HG03469 (cell line): Measurements from ENCODE around the gene DTD1.

Experiments used
- ATAC-seq: cut with Tn5 transposase; IDR thresholded peaks from one replicate; pipeline ENCODE4 v1.9.1; 2021; ENCODE audit warnings: mild to moderate bottlenecking, moderate library complexity, moderate number of reproducible peaks; ENCODE audit not compliant: unreplicated experiment

Gene DTD1

DNA sequence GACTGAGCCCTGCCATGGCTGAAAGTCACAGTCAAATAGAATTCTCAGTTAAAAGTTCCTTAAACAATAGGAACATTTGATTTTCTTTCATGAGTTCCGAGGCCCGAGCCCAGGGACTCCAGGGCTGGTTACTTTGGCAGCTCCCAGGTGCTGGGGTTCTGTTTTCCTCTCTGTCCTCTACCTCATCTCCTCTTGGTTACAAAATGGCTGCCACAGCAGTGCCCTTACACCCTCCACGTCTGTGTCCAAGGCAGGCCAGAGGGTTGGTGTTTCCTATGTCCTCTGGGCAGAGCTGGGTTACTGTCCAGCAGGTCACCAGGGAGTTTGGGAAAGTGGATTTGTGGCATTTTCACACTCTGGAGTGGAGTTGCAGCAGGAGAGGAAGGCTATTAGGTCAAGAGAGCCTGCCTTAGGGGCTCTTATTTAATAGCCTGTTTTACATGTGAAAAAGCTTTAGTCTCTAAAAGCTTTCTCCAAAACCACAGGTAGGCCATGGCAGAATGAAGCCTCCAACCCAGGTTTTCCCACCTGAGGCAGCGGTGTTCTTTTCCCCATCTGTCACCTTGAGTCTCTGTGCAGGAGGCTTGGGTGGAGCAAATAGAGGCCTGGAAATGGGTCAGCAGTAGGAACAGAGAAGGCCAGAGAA is 111.0 kb downstream of the DTD1 start:
- no peak for ATAC-seq

DNA sequence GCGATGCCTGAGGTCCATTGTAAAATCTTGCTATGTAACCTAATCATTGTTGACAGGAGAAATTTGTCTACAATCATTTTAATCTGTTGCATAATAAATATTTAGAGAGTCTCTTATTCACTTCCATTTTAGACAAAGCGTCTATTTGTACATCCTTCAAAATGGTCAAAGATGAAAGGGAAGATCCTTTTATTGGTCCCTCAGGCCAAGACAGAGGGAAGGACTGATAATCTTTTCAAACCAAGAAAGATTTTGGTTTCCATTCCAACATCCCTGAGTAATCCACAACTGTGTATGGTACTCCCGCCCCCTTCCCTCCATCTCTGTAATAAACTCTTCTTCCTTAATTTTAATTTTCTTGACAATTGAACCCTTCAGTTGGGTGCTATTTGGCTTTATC is 114.1 kb downstream of the DTD1 start:
- ATAC-seq: no peak

DNA sequence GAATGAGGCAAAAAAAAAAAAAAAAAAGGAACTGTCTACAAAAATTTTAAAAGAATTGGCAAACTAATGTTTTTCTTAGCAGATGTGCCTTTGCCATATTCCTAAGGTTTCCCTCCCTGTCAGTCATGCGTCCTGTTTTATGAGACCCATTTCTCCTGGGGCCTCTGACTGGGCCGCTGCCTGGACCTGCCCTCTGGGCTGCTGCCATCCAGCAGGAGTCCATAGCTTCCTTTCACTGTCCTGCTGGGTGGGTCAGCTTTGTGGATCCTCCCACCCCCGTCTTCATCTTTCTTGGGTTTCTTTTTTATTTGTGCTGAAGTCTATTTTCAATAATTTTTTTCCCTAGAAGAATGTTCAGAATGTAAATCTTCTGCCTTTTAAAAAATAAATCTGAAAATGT is 114.9 kb downstream of the DTD1 start:
- ATAC-seq: no peak

DNA sequence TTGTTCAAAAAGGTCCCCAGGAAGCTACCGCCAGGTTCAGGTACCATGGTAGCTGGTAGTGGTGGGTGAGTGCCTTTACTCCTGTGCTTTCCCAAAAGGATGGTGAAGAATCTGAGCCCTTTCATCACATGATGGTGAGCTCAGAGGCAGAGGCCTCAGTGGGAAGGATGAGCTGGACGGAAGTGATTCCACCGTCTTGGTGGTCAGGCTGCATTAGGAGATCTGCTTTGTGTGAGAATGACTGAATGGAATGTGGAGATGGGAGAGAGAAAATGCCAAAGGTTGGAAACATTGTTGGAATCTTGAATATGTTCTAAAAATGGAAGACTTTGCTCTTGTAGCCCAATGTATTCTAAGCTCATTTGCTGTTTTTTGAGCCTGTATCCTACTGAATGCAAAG is 117.6 kb downstream of the DTD1 start:
- ATAC-seq: no peak

DNA sequence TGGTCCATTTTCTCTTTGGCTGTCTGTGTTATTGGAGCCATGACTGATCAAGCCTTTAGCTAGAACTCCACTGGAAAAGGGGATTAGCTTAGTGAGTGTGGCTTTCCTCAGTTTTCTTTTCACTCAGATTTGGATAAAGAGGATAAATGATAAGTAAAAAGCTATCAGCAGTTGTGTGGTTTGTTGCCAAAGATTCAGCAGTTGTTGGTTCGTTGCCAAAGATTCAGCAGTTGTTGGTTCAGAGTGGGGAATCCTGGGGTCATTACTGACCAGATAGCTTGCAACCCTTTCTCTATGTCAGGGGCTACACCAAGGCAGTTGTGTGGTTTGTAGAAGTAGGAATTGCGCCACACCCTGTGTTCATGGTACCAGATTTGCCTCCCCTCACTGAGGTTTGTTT is 118.1 kb downstream of the DTD1 start:
- ATAC-seq: no peak

DNA sequence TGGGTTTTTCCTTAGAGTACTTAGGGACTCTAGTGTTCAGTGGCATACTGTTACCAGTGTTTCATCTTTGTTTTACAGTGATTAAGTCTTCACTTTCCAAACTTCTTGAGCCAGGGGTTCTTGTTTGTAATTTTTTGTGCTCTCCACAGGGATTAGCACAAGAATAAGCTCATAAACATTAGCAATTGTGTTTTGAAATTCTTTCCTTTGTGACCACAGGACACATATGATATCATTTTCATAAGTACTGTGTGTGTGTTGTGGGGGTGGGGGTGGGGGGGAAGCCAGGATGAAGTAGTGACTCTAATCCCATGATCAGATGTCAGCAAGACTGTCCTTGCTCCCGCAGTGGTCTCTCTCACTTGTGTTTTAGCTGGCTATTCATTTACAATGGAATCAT is 124.3 kb downstream of the DTD1 start:
- no peak for ATAC-seq

DNA sequence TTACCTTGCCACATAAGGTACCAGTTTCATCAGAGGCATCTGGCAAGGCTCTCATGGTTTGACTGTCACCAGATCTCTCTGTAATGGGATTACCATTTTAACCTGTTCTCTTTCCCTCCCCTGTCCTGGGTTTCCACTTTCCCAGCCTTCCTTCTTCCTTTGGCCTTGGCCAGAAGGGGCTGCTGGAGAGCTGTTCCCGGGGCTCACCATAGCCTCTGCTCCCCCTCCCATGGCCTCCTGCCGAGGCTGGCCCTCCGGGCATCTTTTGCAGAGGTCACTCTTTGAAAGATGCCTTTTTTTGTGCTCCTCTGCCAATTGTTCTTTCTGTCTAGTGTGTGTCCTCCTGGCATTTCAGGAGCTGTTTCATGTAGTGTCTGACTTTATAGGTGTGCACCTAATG is 125.0 kb downstream of the DTD1 start:
- ATAC-seq: no peak

DNA sequence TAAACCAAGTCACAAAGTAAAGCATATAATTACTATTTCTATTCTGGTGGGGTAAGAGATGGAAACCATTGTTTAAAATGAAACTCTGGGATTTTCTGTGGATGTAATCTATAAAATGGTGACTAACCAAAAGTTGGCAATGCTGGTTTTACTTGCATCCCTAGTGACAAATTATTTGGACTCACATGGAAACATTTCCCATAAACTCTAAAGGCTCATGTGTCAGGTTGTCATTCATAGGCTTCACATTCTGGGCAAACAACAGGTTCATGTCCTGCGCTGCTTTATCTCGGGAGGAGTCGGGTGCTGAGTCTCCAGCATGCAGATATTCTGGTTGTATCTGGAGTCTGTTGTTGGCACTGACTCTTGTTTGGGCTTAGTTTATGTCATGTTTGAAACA is 127.7 kb downstream of the DTD1 start:
- no peak for ATAC-seq

DNA sequence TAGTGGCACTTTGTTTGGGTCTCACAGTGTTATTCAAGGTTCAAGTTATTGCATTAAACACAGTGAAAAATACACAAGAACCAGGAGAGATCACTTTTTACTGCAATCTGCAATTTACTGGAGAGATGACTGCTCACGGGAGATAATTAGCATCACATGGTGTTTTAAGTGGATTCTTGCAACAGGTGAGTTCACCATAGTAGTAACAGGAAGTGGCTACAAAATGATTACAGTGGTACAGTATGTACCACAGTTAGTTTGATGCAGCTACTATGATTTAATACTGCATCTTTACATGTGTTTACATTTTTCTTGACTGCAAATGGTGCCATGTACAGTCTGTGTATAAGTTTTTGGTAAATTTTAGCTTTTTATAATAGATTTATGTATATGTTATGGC is 129.2 kb downstream of the DTD1 start:
- ATAC-seq: no peak

DNA sequence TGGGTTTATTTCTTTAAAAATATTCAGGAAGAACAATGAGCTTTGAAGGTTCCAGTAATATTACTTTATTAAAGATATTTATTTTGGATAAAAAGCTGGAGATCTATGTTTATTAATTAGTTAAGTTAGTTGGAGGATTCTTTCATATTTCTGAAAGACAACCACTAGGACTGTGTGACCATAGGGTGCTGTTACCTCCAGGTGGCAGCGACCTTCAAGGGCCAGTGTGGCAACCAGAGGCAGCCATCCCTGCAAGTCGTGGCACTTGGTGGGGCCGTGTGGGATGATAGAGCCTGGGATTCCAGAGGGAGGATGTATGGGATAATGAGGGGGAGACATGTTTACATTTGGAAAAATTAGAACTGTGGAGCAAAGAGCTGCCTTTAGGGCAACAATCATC is 130.3 kb downstream of the DTD1 start:
- no peak for ATAC-seq

DNA sequence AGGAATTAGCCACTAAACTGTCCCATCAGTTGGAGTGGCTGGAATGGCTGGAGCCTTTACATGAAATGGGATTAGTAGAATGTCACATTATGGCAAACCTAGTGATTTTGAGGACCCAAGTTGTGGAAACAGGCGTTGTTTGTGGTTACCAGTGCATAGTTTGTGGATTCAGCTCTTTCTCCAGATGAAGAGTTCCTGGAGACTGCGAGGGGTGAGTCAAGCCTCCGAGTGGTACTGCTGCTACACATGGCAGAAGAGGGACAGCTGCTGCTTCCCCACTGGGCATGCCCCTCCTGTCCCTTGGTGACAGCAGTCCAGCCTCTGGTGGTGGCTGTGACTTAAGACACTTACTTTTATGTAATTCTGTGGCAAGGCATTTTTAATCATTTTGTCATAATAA is 131.6 kb downstream of the DTD1 start:
- no peak for ATAC-seq

DNA sequence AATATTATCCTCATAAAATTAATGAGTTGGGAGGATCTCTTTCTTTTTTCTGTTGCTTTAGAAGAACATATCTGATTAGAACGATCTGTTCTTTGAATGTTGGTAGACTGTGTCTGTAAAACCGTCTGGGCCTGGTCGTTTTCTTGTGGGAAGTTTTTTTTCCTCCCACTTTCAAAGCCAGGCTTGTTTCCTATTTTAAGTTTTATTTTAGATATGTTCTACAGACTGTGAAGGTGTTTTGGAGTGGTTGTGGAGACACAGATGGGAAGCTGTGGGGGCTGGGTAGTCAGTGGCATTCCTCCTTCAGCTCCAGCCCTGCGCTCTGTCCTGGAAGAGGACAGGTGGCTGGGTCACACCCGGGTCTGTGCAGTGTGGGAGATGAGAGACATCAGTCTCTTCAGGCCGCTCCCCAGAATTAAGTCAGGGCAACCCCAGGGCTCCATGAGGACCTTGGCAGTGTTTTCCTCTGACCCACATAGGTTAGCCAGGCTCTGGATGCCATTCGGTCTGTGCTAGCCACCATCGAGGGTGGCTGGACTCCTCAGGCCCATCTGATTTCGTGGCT is 133.8 kb downstream of the DTD1 start:
- no peak for ATAC-seq

DNA sequence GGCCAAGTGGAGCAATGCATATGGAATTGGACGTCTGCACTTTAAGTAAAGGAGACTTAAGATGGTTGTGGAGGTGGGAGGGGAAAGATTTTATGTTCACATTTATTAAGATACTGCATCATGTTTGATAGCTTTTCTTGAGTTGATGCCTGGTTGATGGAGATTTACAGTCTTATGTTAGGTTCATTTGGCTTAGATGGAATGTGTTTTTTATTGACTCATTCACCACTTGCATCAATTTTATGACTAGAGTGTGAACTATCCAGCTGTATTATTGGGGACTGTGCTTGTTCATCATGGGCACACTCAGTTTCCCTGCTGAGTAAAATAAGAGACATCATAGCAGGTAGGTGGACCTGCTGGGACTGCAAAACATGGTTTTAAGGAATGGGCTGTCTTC is 134.5 kb downstream of the DTD1 start:
- no peak for ATAC-seq

DNA sequence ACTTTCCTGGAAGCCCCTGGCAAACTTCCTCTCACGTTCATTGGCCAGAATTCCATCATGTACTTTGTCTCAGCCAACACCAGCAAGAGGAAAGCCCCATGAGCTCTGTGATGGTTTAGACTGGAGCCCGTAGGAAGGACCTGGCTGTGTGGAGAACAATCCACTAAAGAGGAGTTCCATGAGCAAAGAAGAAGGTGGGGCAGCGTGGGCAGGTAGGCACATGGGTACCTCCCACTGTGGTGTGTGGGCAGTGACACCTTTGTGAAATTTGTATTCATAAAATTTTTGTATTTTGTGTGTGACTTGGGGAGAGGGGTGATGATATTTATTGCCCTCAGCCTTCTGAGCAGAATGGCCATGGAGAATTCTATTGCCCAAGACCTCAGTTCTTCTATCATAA is 136.2 kb downstream of the DTD1 start:
- ATAC-seq: no peak

DNA sequence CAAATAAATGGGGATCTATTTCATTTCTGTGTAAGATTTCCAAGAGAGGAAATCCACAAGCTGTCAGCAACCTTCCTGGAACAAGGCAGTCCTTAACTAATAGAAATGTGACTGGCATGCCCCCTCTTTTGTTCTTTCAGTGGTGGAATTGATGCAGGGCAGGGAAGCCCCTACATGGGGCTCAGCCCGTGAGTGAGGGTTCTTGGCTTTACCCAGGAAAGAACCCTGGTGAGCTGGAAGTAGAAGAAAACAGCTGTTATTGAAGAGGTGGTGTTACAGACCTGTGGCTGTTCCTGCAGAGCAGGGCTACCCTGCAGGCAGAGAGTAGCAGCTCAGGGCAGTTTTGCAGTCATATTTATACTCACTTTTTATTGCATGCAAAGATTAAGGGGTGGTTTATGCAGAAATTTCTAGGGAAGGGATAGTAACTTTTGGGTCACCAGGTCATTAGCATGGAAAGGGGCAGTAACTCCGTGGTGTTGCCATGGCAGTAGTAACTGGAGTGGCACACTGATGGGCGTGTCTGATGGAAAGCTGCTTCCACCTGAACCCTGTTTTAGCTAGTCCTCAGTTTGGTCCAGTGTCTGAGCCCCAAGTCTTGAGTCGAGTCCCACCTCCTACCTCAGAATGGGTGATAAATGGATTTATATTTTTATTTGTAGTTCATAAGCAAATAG is 137.1 kb downstream of the DTD1 start:
- no peak for ATAC-seq

DNA sequence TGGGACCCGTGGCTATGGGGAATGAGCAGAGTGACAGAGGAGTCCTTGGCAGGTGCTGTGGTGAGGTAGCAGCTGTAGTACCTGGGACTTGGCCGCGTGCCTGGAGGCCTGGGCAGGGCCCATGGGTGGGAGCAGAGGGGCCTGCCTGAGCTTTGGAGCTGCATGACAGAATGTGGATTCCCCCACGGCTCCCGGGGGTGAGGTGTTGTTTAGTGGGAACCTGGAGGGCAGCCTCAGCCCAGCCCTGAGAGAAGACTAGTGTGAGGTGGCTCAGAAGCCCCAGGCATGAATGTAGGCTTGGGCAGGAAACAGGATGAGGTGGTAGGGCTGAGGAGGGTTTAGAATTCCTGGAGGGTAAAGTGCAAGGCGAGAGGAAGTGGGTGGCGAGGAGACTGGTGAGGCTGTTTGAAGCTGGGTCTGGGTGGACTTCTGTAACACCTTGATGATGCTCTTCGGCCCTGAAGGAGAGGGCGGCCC is 139.2 kb downstream of the DTD1 start:
- no peak for ATAC-seq

DNA sequence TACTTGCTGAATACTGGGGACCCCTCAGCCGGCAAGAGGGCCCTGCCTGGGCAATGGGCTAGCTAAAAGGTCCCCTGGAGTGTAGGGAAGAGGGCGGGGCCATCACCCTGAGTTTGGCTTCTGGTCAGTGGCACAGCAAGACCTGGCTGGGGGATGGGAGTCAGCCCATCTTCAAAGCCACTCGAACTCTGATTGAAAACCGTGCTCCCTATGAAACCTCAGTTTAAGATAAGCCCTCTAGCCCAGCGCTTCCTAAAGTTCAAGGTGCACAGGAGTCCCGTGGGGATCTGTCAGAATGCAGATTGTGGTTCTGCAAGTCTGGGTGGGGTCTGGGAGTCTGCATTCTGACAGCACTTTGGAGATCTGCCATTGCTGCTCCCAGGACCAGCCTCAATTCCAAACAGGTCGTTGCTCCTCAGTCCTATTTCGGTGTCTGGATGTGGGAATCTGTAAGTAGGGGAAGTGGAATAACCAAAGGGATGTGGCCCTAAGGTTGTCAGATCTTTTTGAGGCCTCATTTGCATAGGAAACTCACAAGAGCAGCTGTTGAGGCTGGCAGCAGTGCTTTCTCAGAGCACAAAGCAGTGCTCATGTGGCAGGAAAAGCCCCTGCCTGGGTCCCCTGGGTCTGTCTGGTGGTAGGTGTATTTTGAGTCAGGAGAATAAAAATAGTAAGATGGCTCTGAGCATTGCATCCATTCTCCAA is 140.5 kb downstream of the DTD1 start:
- ATAC-seq: peak; percentile 91

DNA sequence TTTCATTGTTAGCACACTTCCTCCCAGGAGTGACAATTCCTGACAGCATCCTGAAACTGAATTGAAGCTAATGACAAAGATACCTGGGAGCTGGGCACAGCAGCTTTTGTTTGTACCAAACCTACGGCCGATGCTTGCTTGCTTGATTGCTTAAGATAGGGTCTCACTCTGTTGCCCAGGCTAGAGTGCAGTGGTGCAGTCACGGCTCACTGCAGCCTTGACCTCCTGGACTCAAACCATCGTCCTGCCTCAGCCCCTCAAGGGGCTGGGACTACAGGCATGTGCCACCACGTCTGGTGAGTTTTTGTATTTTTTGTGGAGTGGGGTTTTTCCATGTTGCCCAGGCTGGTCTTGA is 141.0 kb downstream of the DTD1 start:
- ATAC-seq: peak; percentile 24

DNA sequence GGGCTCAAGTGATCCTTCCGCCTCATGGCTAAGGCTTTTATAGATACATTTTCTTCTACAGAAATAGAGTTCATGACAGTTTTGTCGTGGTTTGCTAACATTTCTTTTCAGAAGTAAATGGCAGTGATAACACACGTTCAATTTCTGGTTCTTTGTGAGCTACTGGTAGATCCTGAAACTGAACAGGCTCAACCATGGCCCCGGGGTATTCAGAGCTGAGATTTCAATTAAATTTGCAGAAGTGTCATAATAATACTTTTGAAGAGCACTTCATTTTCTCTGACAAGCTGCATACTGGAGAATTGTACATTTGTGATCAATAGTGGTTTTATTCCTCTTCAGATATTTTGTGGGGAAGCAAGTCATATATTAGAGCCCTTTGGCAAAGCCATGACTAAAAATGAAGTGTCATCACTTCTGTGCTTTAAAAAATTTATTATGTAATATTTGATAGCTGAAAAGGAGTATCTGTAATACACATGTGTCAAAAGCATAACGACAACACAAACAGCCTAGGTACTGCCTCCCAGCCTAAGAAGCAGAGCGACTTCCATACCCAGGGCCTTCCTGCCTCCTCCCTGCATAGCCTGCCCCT is 141.5 kb downstream of the DTD1 start:
- ATAC-seq: no peak

DNA sequence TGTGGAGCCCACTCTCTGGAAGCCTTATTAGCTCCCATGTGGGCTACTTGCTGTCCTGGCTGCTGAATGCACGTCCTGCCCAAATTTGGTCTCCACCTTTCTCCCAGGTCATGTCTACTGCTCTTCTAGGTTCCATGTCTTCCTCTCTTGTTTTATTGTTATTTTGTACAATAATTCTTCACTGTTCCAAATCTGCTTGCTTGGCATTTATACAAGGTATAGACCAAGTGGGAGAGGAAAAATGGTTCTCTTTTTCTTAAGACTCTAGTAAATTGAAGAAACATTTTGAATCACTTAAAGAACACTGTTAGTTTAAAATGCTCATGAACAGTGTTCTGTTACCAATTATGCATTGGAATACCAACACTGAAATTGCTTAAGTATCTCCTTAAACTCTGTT is 144.1 kb downstream of the DTD1 start:
- no peak for ATAC-seq

DNA sequence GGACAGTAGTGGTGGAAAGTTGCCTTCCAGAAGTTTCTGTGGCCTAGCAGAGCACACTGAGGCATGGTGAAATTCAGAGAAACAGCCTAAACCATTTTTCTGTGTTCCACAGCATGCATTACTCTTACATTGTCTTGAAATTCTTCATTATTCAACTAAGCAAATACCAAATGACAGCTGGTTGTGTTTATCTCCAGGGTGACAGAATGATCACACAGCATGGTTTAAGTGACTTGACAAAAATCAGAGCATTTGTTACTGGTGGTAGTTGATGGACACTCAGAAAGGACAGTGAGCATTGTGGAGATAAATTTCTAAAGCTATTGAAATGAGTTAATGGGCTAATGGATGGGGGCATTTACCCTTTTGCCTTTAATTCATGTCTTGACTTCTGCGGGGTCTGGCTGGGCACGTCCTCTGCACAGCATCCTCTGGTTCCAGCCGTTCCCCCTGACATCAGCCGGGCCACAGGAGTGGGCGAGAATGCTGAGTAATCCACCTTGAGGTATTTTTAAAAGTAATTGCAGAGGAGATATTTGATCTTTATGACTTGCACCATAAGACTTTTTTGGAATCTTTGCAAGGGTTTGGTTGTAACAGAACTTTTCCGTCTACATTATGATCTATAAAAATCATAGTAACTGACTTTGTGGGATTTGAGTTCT is 146.8 kb downstream of the DTD1 start:
- ATAC-seq: no peak
